Mucosa of stomach (tissue), 1 donor: ENCODE results near the gene PCDH7.

Experiments
- H3K27me3 ChIP-seq: one replicate; pipeline ENCODE4 v1.7.0; 2013; ENCODE audit warnings: mild to moderate bottlenecking, low read length; ENCODE audit not compliant: control insufficient read depth, insufficient read depth
- H3K36me3 ChIP-seq: one replicate; pipeline ENCODE4 v1.7.0; 2013; ENCODE audit warnings: low read length; ENCODE audit not compliant: control insufficient read depth, insufficient read depth
- H3K4me1 ChIP-seq: one replicate; pipeline ENCODE4 v1.7.0; 2013; ENCODE audit warnings: mild to moderate bottlenecking, low read length; ENCODE audit not compliant: control insufficient read depth, insufficient read depth
- H3K4me3 ChIP-seq: one replicate; pipeline ENCODE4 v1.7.0; 2013; ENCODE audit warnings: low read length
- H3K9ac ChIP-seq: one replicate; pipeline ENCODE4 v1.7.0; 2013; ENCODE audit warnings: mild to moderate bottlenecking, low read length, moderate library complexity
- H3K9me3 ChIP-seq: one replicate; pipeline ENCODE4 v1.7.0; 2013; ENCODE audit warnings: mild to moderate bottlenecking, low read length, moderate library complexity; ENCODE audit not compliant: control insufficient read depth
- donor health status: Pancreatic carcinoma.

The PCDH7 gene

DNA sequence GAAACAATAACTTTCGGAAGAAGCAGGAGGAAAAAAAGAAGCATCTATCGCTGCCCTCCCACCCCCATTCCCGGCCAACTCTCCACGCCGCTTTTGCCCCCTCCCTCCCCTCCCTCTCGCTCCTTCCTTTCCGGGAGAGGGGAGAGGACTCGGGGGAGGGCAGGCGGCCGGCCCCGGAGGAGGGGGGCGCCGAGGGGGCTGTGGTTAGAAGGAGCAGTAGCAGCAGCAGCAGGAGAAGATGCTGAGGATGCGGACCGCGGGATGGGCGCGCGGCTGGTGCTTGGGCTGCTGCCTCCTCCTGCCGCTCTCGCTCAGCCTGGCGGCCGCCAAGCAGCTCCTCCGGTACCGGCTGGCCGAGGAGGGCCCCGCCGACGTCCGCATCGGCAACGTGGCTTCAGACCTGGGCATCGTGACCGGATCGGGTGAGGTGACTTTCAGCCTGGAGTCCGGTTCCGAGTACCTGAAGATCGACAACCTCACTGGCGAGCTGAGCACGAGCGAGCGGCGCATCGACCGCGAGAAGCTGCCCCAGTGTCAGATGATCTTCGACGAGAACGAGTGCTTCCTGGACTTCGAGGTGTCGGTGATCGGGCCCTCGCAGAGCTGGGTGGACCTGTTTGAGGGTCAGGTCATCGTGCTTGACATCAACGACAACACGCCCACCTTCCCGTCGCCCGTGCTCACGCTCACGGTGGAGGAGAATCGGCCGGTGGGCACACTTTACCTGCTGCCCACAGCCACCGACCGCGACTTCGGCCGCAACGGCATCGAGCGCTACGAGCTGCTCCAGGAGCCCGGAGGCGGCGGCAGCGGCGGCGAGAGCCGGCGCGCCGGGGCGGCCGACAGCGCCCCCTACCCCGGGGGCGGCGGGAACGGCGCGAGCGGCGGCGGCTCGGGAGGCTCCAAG is 1.3 kb downstream of the PCDH7 start:
- peak overlapping the region; percentile 39 for H3K9ac ChIP-seq
- H3K27me3 ChIP-seq, result peaks cover 62% of the 10 kb centered on the region
- peaks cover 31% of the 10 kb centered on the region for H3K4me1 ChIP-seq
- peak overlapping the region; percentile 80 for H3K4me3 ChIP-seq
- no peaks in the 10 kb centered on the region for H3K36me3 ChIP-seq
- no peaks in the 10 kb centered on the region for H3K9me3 ChIP-seq

DNA sequence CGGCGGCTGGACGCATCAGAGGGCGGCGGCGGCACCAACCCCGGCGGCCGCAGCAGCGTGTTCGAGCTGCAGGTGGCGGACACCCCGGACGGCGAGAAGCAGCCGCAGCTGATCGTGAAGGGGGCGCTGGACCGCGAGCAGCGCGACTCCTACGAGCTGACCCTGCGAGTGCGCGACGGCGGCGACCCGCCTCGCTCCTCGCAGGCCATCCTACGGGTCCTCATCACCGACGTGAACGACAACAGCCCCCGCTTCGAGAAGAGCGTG is 1.9 kb downstream of the PCDH7 start:
- peak overlapping the region; percentile 24 for H3K9ac ChIP-seq
- peaks cover 28% of the 10 kb centered on the region for H3K4me1 ChIP-seq
- H3K27me3 ChIP-seq, result peaks cover 62% of the 10 kb centered on the region
- H3K4me3 ChIP-seq, result no peak overlapping the region
- no peaks in the 10 kb centered on the region for H3K9me3 ChIP-seq
- no peaks in the 10 kb centered on the region for H3K36me3 ChIP-seq

DNA sequence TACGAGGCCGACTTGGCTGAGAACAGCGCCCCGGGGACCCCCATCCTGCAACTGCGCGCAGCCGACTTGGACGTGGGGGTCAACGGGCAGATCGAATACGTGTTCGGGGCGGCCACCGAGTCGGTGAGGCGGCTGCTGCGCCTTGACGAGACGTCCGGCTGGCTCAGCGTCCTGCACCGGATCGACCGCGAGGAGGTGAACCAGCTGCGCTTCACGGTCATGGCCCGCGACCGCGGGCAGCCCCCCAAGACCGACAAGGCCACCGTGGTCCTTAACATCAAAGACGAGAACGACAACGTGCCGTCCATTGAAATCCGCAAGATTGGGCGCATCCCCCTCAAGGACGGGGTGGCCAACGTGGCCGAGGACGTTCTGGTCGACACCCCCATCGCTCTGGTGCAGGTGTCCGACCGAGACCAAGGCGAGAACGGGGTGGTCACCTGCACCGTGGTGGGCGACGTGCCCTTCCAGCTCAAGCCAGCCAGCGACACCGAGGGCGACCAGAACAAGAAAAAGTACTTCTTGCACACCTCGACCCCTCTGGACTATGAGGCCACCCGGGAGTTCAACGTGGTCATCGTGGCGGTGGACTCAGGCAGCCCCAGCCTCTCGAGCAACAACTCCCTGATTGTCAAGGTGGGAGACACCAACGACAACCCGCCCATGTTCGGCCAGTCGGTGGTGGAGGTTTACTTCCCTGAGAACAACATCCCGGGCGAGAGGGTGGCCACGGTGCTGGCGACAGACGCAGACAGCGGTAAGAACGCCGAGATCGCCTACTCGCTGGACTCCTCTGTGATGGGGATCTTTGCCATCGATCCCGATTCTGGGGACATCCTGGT is 2.4 kb downstream of the PCDH7 start:
- Histone ChIP-seq H3K4me3 (no peak overlapping the region), H3K9me3 (no peaks in the 10 kb centered on the region), H3K9ac (peak overlapping the region; percentile 24), H3K27me3 (peaks cover 57% of the 10 kb centered on the region), H3K4me1 (peaks cover 25% of the 10 kb centered on the region), H3K36me3 (no peaks in the 10 kb centered on the region)

DNA sequence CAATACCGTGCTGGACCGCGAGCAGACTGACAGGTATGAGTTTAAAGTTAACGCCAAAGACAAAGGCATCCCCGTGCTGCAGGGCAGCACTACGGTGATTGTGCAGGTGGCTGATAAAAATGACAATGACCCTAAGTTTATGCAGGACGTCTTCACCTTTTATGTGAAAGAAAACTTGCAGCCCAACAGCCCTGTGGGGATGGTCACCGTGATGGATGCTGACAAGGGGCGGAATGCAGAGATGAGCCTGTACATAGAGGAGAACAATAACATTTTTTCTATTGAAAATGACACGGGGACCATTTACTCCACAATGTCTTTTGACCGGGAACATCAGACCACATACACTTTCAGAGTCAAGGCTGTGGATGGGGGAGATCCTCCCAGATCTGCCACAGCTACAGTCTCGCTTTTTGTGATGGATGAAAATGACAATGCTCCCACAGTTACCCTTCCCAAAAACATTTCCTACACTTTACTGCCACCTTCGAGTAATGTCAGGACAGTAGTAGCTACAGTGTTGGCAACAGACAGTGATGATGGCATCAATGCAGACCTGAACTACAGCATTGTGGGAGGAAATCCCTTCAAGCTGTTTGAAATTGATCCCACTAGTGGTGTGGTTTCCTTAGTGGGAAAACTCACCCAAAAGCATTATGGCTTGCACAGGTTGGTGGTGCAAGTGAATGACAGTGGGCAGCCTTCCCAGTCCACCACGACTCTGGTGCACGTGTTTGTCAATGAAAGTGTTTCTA is 3.2 kb downstream of the PCDH7 start:
- Histone ChIP-seq H3K4me1 (peaks cover 17% of the 10 kb centered on the region), H3K9ac (no peak overlapping the region), H3K4me3 (no peak overlapping the region), H3K27me3 (peaks cover 49% of the 10 kb centered on the region), H3K36me3 (no peaks in the 10 kb centered on the region), H3K9me3 (no peaks in the 10 kb centered on the region)

DNA sequence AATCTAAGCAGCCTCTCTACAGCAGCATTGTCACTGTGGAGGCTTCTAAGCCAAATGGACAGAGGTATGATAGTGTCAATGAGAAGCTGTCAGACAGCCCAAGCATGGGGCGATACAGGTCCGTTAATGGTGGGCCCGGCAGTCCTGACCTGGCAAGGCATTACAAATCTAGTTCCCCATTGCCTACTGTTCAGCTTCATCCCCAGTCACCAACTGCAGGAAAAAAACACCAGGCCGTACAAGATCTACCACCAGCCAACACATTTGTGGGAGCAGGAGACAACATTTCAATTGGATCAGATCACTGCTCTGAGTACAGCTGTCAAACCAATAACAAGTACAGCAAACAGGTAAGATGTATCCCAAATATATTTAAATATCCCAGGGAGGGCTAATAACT is 4.1 kb downstream of the PCDH7 start:
- H3K27me3 ChIP-seq, result peaks cover 40% of the 10 kb centered on the region
- H3K36me3 ChIP-seq, result no peaks in the 10 kb centered on the region
- H3K4me3 ChIP-seq, result no peak overlapping the region
- H3K9ac ChIP-seq, result no peak overlapping the region
- H3K4me1 ChIP-seq, result peaks cover 14% of the 10 kb centered on the region
- no peaks in the 10 kb centered on the region for H3K9me3 ChIP-seq

DNA sequence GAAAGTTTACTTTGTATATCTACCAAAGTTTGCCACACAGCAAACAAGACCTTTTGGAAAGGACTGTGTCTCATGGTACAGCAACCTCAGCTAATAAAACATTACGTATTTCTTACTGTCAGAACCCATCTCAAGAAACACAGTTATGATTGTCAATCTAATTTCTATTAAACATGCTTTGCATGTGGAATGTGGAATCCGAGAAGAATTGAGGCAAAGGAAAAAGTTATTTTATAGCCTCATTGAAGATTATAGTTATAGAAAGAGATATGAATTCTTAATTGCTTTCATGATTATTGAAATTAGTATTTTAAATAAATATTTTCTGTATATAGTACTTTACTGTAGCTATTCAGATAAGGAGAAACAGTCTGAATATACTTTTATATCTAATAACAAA is 5.4 kb downstream of the PCDH7 start:
- H3K36me3 ChIP-seq, result no peaks in the 10 kb centered on the region
- peaks cover 32% of the 10 kb centered on the region for H3K27me3 ChIP-seq
- no peak overlapping the region for H3K9ac ChIP-seq
- no peaks in the 10 kb centered on the region for H3K9me3 ChIP-seq
- H3K4me3 ChIP-seq, result no peak overlapping the region
- H3K4me1 ChIP-seq, result peaks cover 14% of the 10 kb centered on the region

DNA sequence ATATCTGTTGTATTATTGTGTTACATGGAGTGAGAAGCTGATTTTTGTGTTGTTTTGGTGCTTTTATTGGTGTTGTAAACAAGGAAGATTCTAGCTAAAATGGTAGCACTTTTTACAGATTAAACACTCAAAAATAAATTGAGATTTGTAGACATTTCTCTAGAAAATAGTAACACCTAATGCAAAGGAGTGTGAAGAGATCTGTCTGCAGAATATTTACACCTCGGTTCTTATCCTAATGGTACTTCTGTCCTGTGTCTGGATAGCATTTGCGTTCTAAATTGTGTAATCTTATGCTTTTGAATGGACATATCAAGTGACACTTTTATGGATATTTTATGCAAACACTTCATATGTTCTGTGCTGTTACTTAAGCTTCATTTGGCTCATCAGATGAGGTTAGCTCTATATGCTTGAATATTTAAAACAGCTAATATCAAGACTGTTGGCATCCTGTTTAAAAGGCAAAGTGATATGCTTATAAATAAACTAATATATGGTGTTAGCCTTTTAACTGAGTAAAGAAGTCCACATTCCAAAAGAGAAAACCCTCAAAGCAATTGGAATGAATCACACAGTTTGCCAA is 6.0 kb downstream of the PCDH7 start:
- H3K4me1 ChIP-seq, result peaks cover 12% of the 10 kb centered on the region
- H3K27me3 ChIP-seq, result peaks cover 26% of the 10 kb centered on the region
- H3K9me3 ChIP-seq, result no peaks in the 10 kb centered on the region
- no peaks in the 10 kb centered on the region for H3K36me3 ChIP-seq
- H3K9ac ChIP-seq, result no peak overlapping the region
- H3K4me3 ChIP-seq, result no peak overlapping the region

DNA sequence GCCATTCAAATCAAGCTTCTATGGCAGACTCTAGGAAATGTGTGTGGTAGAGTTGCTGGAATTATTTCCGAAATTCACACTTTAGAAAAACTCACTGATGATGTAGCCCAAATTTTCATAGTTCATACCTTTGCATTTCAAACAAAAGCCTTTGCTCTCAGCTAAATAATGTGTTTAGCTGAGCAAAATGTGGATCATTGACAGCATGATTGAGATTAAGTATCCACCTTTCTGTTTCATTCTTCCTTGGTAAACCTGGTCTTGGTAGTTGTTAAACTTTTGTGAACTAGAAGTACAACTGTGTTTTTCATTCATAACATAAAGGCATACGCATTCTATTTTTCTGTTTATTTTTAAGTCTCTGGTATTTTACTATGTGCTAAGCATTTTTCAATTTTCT is 7.2 kb downstream of the PCDH7 start:
- Histone ChIP-seq H3K27me3 (peaks cover 15% of the 10 kb centered on the region), H3K9ac (no peak overlapping the region), H3K9me3 (no peaks in the 10 kb centered on the region), H3K4me1 (peaks cover 2% of the 10 kb centered on the region), H3K36me3 (no peaks in the 10 kb centered on the region), H3K4me3 (no peak overlapping the region)

DNA sequence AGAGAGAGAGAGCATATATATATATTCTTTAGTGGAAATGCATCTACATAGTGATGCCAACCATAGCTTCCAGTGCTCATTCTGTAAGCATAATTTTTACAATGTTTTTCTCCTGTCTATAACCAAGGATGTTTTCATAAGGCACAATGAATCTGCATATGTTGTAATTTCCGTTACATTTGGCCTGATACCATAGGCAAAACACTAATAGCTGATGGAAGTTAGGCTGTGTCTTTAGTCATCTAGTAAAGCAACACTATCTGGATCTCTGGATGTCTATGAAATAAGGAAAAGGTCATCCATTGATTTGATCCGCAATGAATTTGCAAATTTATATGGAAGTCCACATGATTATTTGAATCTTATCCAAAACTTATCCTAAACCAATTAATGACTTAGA is 8.1 kb downstream of the PCDH7 start:
- Histone ChIP-seq H3K9me3 (no peaks in the 10 kb centered on the region), H3K4me1 (no peaks in the 10 kb centered on the region), H3K36me3 (no peaks in the 10 kb centered on the region), H3K27me3 (peaks cover 7% of the 10 kb centered on the region), H3K4me3 (no peak overlapping the region), H3K9ac (no peak overlapping the region)

DNA sequence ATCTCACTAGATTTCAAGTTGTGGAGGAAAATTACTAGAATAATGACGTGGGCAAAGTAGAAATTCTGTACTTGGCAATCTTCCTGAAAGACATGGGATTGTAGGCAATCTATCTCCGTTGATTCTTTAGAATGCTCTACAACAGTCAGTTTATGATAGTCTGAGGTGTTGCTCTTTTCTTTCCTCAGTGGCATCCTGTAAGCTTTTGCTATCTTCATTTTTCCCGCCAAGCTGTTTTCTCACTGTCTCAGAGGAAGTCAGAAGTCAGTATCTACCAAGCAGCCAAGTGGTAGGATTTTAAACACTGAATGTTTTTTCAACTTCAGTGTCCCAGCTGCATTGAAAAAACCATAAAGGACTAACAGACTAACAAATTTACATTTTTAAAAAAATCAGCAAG is 23.7 kb downstream of the PCDH7 start:
- H3K4me1 ChIP-seq, result no peaks in the 10 kb centered on the region
- no peaks in the 10 kb centered on the region for H3K36me3 ChIP-seq
- H3K9me3 ChIP-seq, result no peaks in the 10 kb centered on the region
- no peak overlapping the region for H3K4me3 ChIP-seq
- H3K27me3 ChIP-seq, result no peaks in the 10 kb centered on the region
- H3K9ac ChIP-seq, result no peak overlapping the region

DNA sequence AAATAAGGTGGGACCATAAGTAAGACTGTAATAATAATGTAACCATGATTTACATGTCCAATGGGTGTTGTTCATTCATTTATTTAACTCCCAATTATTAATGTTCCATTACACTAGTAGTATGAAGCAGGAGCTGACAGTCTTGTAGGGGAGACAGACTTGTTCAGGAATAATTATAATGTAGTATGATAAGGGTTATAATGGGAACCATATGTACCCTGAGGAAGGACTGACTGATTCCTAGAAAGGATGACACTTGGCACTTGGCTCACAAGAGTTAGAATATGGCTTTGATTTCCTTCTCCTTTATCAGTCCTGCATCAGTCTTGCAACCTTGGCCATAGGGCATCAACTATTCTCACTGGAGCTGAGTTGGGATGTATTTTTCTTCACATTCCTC is 24.2 kb downstream of the PCDH7 start:
- Histone ChIP-seq H3K4me3 (no peak overlapping the region), H3K27me3 (no peaks in the 10 kb centered on the region), H3K9me3 (no peaks in the 10 kb centered on the region), H3K9ac (no peak overlapping the region), H3K4me1 (no peaks in the 10 kb centered on the region), H3K36me3 (no peaks in the 10 kb centered on the region)
